Suprapubic skin (tissue), 4 donors: ENCODE data around the gene ATP5MC2. TPM values are rescaled to one million over a fixed set of nuclear protein-coding genes. Genes with fewer than 3 reads are reported as not detected.

Source experiments
- DNase-seq, 2 donors: peaks; one replicate each; pipeline ENCODE4 v3.0.0-alpha.2; 2019; ENCODE audit warnings: low spot score in 2 of 2
- H3K27ac ChIP-seq: fragments of 200-600 bp; sonication (generic); one replicate; pipeline ENCODE4 v1.5.1; 2019
- H3K27me3 ChIP-seq: fragments of 200-600 bp; sonication (generic); one replicate; pipeline ENCODE4 v1.5.1; 2019
- H3K36me3 ChIP-seq: fragments of 200-600 bp; sonication (generic); one replicate; pipeline ENCODE4 v1.5.1; 2019
- H3K4me1 ChIP-seq: fragments of 200-600 bp; sonication (generic); one replicate; pipeline ENCODE4 v1.5.1; 2019
- H3K4me3 ChIP-seq: fragments of 200-600 bp; sonication (generic); one replicate; pipeline ENCODE4 v1.5.1; 2019; ENCODE audit warnings: mild to moderate bottlenecking
- H3K9me3 ChIP-seq: fragments of 200-600 bp; sonication (generic); one replicate; pipeline ENCODE4 v1.5.1; 2019
- CTCF ChIP-seq, 2 donors: fragments of 200-600 bp in 1 of 2; fragments of 450-650 bp in 1 of 2; sonication (generic) in 1 of 2; IDR thresholded peaks; one replicate each; pipeline ENCODE4 v1.5.1; 2016 to 2019; ENCODE audit warnings: antibody characterized with exemption in 2 of 2, mild to moderate bottlenecking in 1 of 2, moderate library complexity in 1 of 2
- EP300 ChIP-seq: sonication (generic); formaldehyde crosslinking; IDR thresholded peaks from one replicate; pipeline ENCODE4 v1.6.1; 2017; ENCODE audit warnings: antibody characterized with exemption
- POLR2A ChIP-seq, 2 donors: fragments of 450-650 bp; IDR thresholded peaks; one replicate each; pipeline ENCODE4 v1.6.1; 2017; ENCODE audit warnings: antibody characterized with exemption in 2 of 2, mild to moderate bottlenecking in 2 of 2, moderate library complexity in 2 of 2
- POLR2AphosphoS5 ChIP-seq, 3 donors: sonication (generic); formaldehyde crosslinking; IDR thresholded peaks; one replicate each; pipeline ENCODE4 v1.6.1; 2017; ENCODE audit warnings: antibody characterized with exemption in 3 of 3
- WGBS: methylation state at CpG from one replicate; pipeline ENCODE4 v1.1.5; 2018; 5-methylcytosine and 5-hydroxymethylcytosine counted together
- total RNA-seq, 4 donors: library from RNA; depleted of rRNA; stranded (reverse); fragments of >200 nt; gene quantifications; one replicate each; pipeline ENCODE4 v1.1.0, GENCODE V29; 2016

Gene ATP5MC2
- total RNA-seq, 4 donors from 2014 or later = 232 to 381 (median 315) TPM

- peaks cover 34% of the 10 kb centered on the region for H3K4me1 ChIP-seq
- TF ChIP-seq POLR2AphosphoS5 (IDR thresholded peaks at IDR 0.05) (no peak), EP300 (no peak), POLR2A (IDR thresholded peaks at IDR 0.05) (no peak), CTCF (IDR thresholded peaks at IDR 0.05) (no peak)
- 26% methylated on average over 8 of the region's 8 CpGs for WGBS
- peak overlapping the region; percentile 89 for H3K27ac ChIP-seq
- peaks cover 32% of the 10 kb centered on the region for H3K36me3 ChIP-seq
- H3K27me3 ChIP-seq = no peaks in the 10 kb centered on the region
- no peak for DNase-seq
- H3K9me3 ChIP-seq = no peaks in the 10 kb centered on the region
- H3K4me3 ChIP-seq = peak overlapping the region; percentile 63
These were observed 744 bp downstream of the ATP5MC2 start for GRCh38 chr12:53674977-53675700.

GRCh38 chr12:53670971-53671370 lies 4.9 kb downstream of the ATP5MC2 start:
- no peak for DNase-seq
- H3K27ac ChIP-seq = no peak overlapping the region
- H3K4me1 ChIP-seq = peaks cover 21% of the 10 kb centered on the region
- H3K9me3 ChIP-seq = no peaks in the 10 kb centered on the region
- TF ChIP-seq CTCF (IDR thresholded peaks at IDR 0.05) (no peak), EP300 (no peak), POLR2AphosphoS5 (IDR thresholded peaks at IDR 0.05) (no peak), POLR2A (IDR thresholded peaks at IDR 0.05) (no peak)
- H3K4me3 ChIP-seq = no peak overlapping the region
- H3K36me3 ChIP-seq = peaks cover 64% of the 10 kb centered on the region
- no peaks in the 10 kb centered on the region for H3K27me3 ChIP-seq

GRCh38 chr12:53670308-53670707 lies 5.6 kb downstream of the ATP5MC2 start:
- 86% methylated on average over 7 of the region's 7 CpGs for WGBS
- peaks cover 20% of the 10 kb centered on the region for H3K4me1 ChIP-seq
- no peak for DNase-seq
- no peaks in the 10 kb centered on the region for H3K9me3 ChIP-seq
- peaks cover 70% of the 10 kb centered on the region for H3K36me3 ChIP-seq
- H3K4me3 ChIP-seq = no peak overlapping the region
- TF ChIP-seq EP300 = no peak
- TF ChIP-seq POLR2A (IDR thresholded peaks at IDR 0.05) = no peak
- TF ChIP-seq CTCF (IDR thresholded peaks at IDR 0.05) = no peak
- H3K27me3 ChIP-seq = no peaks in the 10 kb centered on the region
- H3K27ac ChIP-seq = no peak overlapping the region

GRCh38 chr12:53667080-53667479 lies 8.8 kb downstream of the ATP5MC2 start:
- Histone ChIP-seq H3K27ac (no peak overlapping the region), H3K4me3 (no peak overlapping the region), H3K36me3 (peaks cover 68% of the 10 kb centered on the region), H3K9me3 (no peaks in the 10 kb centered on the region), H3K27me3 (no peaks in the 10 kb centered on the region), H3K4me1 (peaks cover 10% of the 10 kb centered on the region)
- 87% methylated on average over 2 of the region's 2 CpGs for WGBS
- TF ChIP-seq POLR2AphosphoS5 (IDR thresholded peaks at IDR 0.05) (no peak), CTCF (IDR thresholded peaks at IDR 0.05) (no peak), EP300 (no peak), POLR2A (IDR thresholded peaks at IDR 0.05) (no peak)
- no peak for DNase-seq

- WGBS = 70% methylated on average over 7 of the region's 7 CpGs
- Histone ChIP-seq H3K36me3 (peaks cover 48% of the 10 kb centered on the region), H3K4me3 (no peak overlapping the region), H3K4me1 (peaks cover 14% of the 10 kb centered on the region), H3K27ac (no peak overlapping the region), H3K9me3 (no peaks in the 10 kb centered on the region), H3K27me3 (no peaks in the 10 kb centered on the region)
- no peak for DNase-seq
- TF ChIP-seq POLR2AphosphoS5 (IDR thresholded peaks at IDR 0.05) (no peak), POLR2A (IDR thresholded peaks at IDR 0.05) (no peak), EP300 (no peak), CTCF (IDR thresholded peaks at IDR 0.05) (no peak)
These were observed 10.9 kb downstream of the ATP5MC2 start for GRCh38 chr12:53664936-53665335.
